HG03432 (cell line): ENCODE results near the gene GMNC.
"Not testable (repeated sequence)": the region's sequence is repeated elsewhere in the genome, so short reads cannot be mapped to it uniquely, and the experiment has no call there.

Experiments used
- ATAC-seq: cut with Tn5 transposase; IDR thresholded peaks from one replicate; pipeline ENCODE4 v1.9.1; 2021; ENCODE audit warnings: mild to moderate bottlenecking, moderate library complexity; ENCODE audit not compliant: unreplicated experiment

Gene GMNC

GRCh38 chr3:190862209-190863118 is at the start of gene GMNC:
Gene GMNC, minus strand, starts transcription at chr3:190862694. Its CDS starts 79 bp downstream, at chr3:190862615.
- ATAC-seq: peak; percentile 92

- no peak for ATAC-seq
These were observed 48.9 kb upstream of the GMNC start for GRCh38 chr3:190911382-190911781.

GRCh38 chr3:190909908-190910307 is 47.4 kb upstream of the GMNC start:
- no peak for ATAC-seq

- ATAC-seq: no peak
These were observed 40.7 kb upstream of the GMNC start for GRCh38 chr3:190903156-190903555.

GRCh38 chr3:190902292-190902691 is 39.8 kb upstream of the GMNC start:
- ATAC-seq: no peak

DNA sequence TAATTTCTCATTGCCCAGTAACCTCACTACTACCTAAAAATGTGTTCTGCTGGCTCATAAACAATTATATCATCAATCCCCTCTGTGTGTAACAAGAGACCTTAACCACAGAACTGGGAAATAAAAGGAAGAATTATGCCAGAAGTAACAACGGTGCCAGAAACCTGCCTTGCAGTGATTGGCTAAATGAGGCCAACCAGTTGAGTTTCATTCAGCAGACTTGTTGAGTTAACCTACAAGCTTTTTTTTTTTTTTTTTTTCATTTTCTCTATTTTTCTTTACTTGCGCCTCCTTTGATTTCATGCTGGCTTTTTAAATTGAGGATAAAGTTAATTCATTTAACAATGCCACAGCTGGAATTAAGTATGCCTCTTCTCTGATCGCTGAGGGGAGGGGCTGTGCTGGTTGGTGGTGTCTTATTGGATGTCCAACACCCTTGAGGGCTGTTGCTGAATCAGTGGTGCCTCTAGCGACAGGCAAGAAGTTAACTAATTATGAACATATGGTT is 30.0 kb upstream of the GMNC start:
- ATAC-seq: no peak

GRCh38 chr3:190886945-190887344 is 24.5 kb upstream of the GMNC start:
- peak; percentile 88 for ATAC-seq

DNA sequence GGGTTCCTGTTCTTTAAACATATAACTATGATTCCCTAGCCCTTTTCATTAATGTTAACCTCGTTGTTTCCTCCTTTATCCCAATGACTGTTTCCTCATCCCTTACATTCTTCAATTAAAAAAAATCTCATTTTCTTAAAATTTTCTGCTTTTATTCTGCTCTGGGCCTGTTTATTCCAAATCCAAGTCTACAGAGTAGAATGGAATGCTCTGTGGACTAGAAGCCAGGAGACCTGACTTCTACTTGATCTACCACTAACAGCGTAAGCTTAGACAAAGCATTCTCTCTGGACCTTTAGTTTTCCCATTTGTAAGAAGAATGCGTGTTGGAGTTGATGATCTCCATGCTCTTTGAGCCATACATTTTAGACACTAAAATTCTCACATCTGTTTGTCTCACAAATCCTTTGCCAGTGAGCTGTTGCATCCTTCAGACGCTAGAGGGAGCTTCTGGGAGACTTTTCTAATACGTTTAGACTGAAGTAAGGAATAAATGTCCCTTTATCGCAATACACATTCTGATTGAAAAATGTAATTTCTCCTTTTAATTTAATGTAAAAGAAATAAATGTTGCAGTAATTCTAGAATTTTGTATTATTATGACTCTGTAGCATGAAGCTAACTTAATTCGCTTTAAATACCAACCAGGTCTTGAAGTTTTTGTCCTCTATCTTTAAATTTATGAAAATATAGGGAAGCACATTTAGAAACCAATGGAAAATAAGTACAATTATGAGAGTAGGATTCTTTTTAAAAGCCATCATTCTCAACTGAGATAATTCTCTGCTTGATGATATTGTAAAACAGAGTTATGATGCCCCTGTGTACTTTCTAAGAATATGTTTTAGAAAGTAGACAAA is 21.7 kb upstream of the GMNC start:
- peak; percentile 70 for ATAC-seq

DNA sequence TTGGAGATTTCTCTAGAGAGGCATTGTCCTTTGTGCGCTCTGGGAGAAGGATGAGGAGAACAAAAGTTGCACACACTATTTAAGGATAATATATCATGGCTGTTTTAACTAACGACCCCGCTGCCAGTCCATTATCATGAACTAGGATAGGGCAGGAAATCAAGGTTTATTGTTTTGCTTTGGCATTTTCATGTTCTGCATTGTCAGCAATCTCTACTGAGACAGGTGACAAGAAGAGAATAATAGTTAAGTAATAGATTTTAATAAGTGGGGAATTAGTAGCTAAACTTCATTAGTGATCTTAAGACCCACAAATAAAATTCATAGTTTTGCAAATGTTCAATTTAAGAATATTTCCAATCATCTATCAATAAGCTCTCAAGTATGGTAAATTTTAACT is 20.6 kb upstream of the GMNC start:
- ATAC-seq: no peak

DNA sequence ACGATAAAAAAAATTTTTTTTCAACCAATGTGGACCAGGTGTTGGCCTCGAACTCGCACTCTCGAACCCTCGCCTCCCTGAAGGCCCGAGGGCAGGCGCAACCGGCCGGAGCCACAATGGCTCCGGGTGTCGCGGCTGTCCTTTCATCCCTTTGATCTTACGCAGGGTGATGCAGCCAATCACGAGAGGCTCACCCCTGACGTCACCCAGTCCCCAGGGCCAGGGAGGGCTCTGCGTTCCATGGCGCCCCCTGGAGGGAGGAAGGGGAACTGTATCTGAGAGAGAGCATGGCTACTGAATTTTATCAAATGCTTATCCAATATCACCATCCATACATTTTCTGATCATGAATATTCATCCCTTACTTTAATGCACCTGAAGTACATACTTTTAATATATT is 15.4 kb upstream of the GMNC start:
- ATAC-seq: no peak

DNA sequence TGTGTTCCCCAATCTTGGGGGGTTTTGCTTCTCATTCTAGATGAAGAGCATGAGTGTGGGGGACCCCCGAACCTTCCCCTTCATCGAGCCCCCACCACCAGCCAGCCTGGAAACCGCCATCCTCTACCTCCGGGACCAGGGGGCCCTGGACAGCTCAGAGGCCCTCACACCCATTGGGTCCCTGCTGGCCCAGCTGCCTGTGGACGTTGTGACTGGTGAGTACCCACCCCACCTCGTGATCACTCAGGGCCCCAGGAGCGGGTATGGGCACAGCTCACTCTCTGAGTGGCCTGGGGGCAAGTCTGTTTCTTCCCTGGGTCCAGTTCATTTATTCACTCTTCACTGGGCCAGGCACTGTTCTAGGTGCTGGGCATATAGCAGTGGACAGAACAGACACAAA is 13.9 kb upstream of the GMNC start:
- ATAC-seq: not testable (repeated sequence)

- ATAC-seq: not testable (repeated sequence)
These were observed 12.6 kb upstream of the GMNC start for GRCh38 chr3:190875061-190875460.

DNA sequence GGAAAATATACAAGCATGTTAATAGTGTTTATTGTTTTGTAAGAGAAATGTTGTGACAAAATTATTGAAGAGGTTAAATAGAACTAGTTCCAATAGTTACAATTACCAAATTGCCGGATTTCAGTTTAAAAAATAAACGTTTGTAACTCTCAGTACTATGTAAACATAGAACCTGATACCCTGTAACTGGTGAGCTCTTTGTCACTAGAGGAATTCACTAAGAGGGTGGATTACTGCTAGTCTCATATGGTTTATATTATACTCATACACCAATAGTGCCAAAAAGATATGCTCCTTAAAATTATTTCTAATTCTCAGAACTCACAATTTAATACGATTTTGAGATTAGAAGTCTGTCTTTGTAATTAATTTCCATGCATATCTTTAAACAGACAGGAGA is 7.6 kb upstream of the GMNC start:
- no peak for ATAC-seq

DNA sequence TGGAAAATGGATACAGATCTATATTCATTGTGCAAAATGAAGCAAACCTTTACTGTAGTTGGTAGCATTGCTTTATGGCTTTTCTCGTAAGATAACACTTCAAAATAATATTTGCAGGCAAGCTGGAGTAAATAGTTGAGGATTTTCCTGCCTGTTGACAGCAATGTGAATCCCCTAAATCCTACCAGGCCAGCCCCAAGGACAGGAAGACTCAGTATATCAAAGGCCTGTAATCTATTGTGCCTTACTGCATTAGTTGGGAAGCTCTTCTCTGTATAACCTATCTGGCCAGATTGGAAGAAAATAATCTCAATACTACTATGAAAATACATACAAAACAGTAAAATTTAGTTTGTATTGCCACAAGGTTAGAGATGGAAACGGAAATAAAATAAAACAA is 4.6 kb upstream of the GMNC start:
- no peak for ATAC-seq

GRCh38 chr3:190865828-190866227 is 3.3 kb upstream of the GMNC start:
- peak; percentile 49 for ATAC-seq

- ATAC-seq: peak; percentile 57
These were observed 2.9 kb upstream of the GMNC start for GRCh38 chr3:190865419-190865818.

GRCh38 chr3:190864002-190864401 is 1.5 kb upstream of the GMNC start:
- no peak for ATAC-seq

GRCh38 chr3:190863119-190863465 is 598 bp upstream of the GMNC start:
- ATAC-seq: no peak

- ATAC-seq: no peak
These were observed 2.0 kb downstream of the GMNC start for GRCh38 chr3:190860521-190860920.

DNA sequence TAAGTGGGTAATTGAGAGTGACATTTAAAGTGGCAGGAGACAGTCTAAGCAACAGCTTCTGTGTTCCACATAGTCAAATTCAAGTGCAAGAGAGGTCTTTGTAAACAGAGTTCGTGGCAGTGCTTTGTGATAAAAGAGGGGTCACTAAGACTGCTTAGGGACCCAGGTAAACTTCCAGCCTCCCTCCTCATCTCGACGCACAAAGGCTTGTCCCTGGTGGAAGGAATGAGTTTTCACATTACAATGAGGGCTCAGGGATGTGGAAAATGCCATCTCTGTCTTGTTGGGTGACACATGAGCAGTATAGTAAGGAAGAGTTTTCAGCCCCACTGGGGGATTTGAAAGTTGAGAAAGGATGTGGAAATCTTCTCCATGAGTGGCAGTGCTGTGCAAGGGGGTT is 7.3 kb downstream of the GMNC start:
- no peak for ATAC-seq

GRCh38 chr3:190854062-190854461 is 8.4 kb downstream of the GMNC start:
- ATAC-seq: no peak

- ATAC-seq: no peak
These were observed 9.0 kb downstream of the GMNC start for GRCh38 chr3:190853464-190853863.
